T-cell (primary cell): ENCODE measurements around the gene PLCL1. TPM values are rescaled to one million over a fixed set of nuclear protein-coding genes. Genes with fewer than 3 reads are reported as not detected.

Experiments
- ATAC-seq, 4 experiments: fragments of 200-7000 bp in 3 of 4; fragments of 150-1000 bp in 1 of 4; cut with Tn5 transposase; replicated peaks in 1 of 4; 1 replicate in 3 of 4; 2 replicates in 1 of 4; pipeline ENCODE4 v1.10.0; 2021; ENCODE audit warnings: moderate library complexity in 3 of 4, mild to moderate bottlenecking in 2 of 4, moderate number of reproducible peaks in 1 of 4
- CTCF ChIA-PET, 2 donors: fragments of 300-600 bp; sonication (Branson Sonifier 250); formaldehyde crosslinking; loops; one replicate each; lab custom pipeline; 2022; ENCODE audit warnings: antibody characterized with exemption in 2 of 2; lab: Charles Lee
- POLR2A ChIA-PET, 2 donors: fragments of 300-600 bp; sonication (Branson Sonifier 250); formaldehyde crosslinking; loops; one replicate each; lab custom pipeline; 2022; ENCODE audit warnings: antibody characterized with exemption in 2 of 2; lab: Charles Lee
- DNase-seq, 35 experiments: peaks; one replicate each; pipeline versions ENCODE4 v3.0.0 to v3.0.0-alpha.2; 2013 to 2023
- H3K27ac ChIP-seq: one replicate; pipeline ENCODE4 v1.5.1; 2013; ENCODE audit warnings: low read length
- H3K27me3 ChIP-seq, 2 experiments: replicated peaks in 1 of 2; 1 replicate in 1 of 2; 2 replicates in 1 of 2; pipeline versions ENCODE4 v1.6.1 to v1.7.0; 2013; ENCODE audit warnings: low read length in 1 of 2, mixed read lengths in 1 of 2; ENCODE audit not compliant: control insufficient read depth in 2 of 2, insufficient read depth in 2 of 2; ENCODE audit errors: extremely low read depth in 1 of 2
- H3K36me3 ChIP-seq, 2 donors: 1 replicate in 1 of 2; 2 replicates in 1 of 2; pipeline versions ENCODE4 v1.6.1 to v1.7.0; 2013; ENCODE audit warnings: low read length in 1 of 2; ENCODE audit not compliant: control insufficient read depth in 2 of 2, insufficient read depth in 1 of 2; ENCODE audit errors: extremely low read depth in 1 of 2
- H3K4me1 ChIP-seq, 2 experiments: 1 replicate in 1 of 2; 2 replicates in 1 of 2; pipeline versions ENCODE4 v1.6.1 to v1.7.0; 2013; ENCODE audit warnings: low read length in 2 of 2, mixed read lengths in 1 of 2; ENCODE audit not compliant: insufficient read depth in 2 of 2, control insufficient read depth in 1 of 2; ENCODE audit errors: extremely low read depth in 1 of 2
- H3K4me3 ChIP-seq, 2 donors: 1 replicate in 1 of 2; 2 replicates in 1 of 2; pipeline versions ENCODE4 v1.5.1 to v1.7.0; 2013; ENCODE audit warnings: mild to moderate bottlenecking in 2 of 2, low read length in 1 of 2, moderate library complexity in 1 of 2; ENCODE audit not compliant: control insufficient read depth in 1 of 2; ENCODE audit errors: extremely low read depth in 1 of 2
- H3K9me3 ChIP-seq: 2 replicates; pipeline ENCODE4 v1.7.0; 2013
- H3K27ac Mint-ChIP-seq, 2 donors: one replicate each; pipeline ENCODE4 v1.8.0; 2020 to 2021; ENCODE audit warnings: mild to moderate bottlenecking in 2 of 2, mixed read lengths in 2 of 2
- H3K27me3 Mint-ChIP-seq, 2 donors: one replicate each; pipeline ENCODE4 v1.8.0; 2021 to 2022; ENCODE audit warnings: mixed read lengths in 2 of 2
- H3K36me3 Mint-ChIP-seq: one replicate; pipeline ENCODE4 v1.8.0; 2021; ENCODE audit warnings: mixed read lengths
- H3K4me1 Mint-ChIP-seq, 3 donors: one replicate each; pipeline ENCODE4 v1.8.0; 2020 to 2022; ENCODE audit warnings: mixed read lengths in 3 of 3, mild to moderate bottlenecking in 1 of 3
- H3K4me3 Mint-ChIP-seq, 3 donors: one replicate each; pipeline ENCODE4 v1.8.0; 2020 to 2022; ENCODE audit warnings: mild to moderate bottlenecking in 3 of 3, mixed read lengths in 3 of 3, moderate library complexity in 3 of 3
- H3K9me3 Mint-ChIP-seq, 3 donors: one replicate each; pipeline ENCODE4 v1.8.0; 2020 to 2022; ENCODE audit warnings: mixed read lengths in 3 of 3
- WGBS: methylation state at CpG from one replicate; pipeline ENCODE4 v1.1.5; 2013; ENCODE audit warnings: missing lambda C conversion rate; ENCODE audit not compliant: insufficient coverage; 5-methylcytosine and 5-hydroxymethylcytosine counted together
- total RNA-seq, 35 experiments: library from RNA in 6 of 35; stranded (reverse) in 6 of 35; fragments of 120-200 nt in 1 of 35; gene quantifications; one replicate each; pipeline versions ENCODE4 v1.2.1 to v1.2.4 and lab custom pipeline; 2013 to 2026

The PLCL1 gene
- total RNA-seq, 5 donors from 2014 or later (not counting 1 experiment from before 2014, with no cell fraction given) = 15.3 to 24.7 (median 20.3) TPM

DNA sequence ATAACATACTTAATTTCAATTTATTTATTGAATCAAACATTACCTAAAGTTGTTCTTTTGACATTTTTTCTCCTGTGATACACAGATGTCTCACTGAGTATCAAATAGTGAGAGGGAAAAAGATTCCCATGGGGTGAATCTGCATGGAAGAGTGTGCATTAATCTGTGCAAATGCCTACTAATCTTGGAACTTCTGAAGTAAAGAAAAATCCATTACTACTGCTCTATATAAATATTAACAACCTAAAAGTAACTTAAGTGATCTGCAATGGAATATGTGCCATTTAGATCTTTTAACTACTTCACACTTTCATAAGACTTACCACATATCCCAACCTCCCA, 125.5 kb downstream of the PLCL1 start:
- H3K36me3 Mint-ChIP-seq = no peaks in the 10 kb centered on the region
- no peak overlapping the region for H3K27ac ChIP-seq
- ATAC-seq = no peak

GRCh38 chr2:197930570-197931278, 126.3 kb downstream of the PLCL1 start:
- Histone ChIP-seq H3K27me3 (no peaks in the 10 kb centered on the region), H3K4me3 (no peak overlapping the region), H3K9me3 (no peaks in the 10 kb centered on the region), H3K36me3 (no peaks in the 10 kb centered on the region), H3K4me1 (peaks cover 0 to 6% of the 10 kb centered on the region in 2 experiments), H3K27ac (no peak overlapping the region)
- Mint-ChIP-seq H3K4me1 (peaks cover 40 to 68% (median 68%) of the 10 kb centered on the region in 3 donors), H3K9me3 (no peaks in the 10 kb centered on the region), H3K27ac (peak overlapping the region in 1 of 2 donors; percentile 25), H3K4me3 (no peak overlapping the region), H3K27me3 (no peaks in the 10 kb centered on the region), H3K36me3 (no peaks in the 10 kb centered on the region)
- POLR2A ChIA-PET = no interaction called here
- CTCF ChIA-PET = interaction anchor here in 1 of 2 donors (1.1 kb wide), 1 partner anchor 117 kb away, joined by 4 read pairs; no protein-coding TSS in a partner anchor
- 67% methylated on average over 1 of the region's 4 CpGs for WGBS
- ATAC-seq (no peak), DNase-seq (no peak)

More for the DNA sequence above, 125.5 kb downstream of the PLCL1 start:
- no peaks in the 10 kb centered on the region for H3K27me3 ChIP-seq
- no peak for DNase-seq
- POLR2A ChIA-PET = no interaction called here
- H3K4me1 Mint-ChIP-seq = peaks cover 31 to 66% (median 65%) of the 10 kb centered on the region in 3 donors
- H3K9me3 Mint-ChIP-seq = no peaks in the 10 kb centered on the region
- no peak overlapping the region for H3K4me3 ChIP-seq
- no peaks in the 10 kb centered on the region for H3K36me3 ChIP-seq
- H3K27ac Mint-ChIP-seq = no peak overlapping the region
- H3K27me3 Mint-ChIP-seq = no peaks in the 10 kb centered on the region
- CTCF ChIA-PET = no interaction called here
- H3K4me3 Mint-ChIP-seq = no peak overlapping the region
- no peaks in the 10 kb centered on the region for H3K9me3 ChIP-seq
- peaks cover 0 to 3% of the 10 kb centered on the region in 2 experiments for H3K4me1 ChIP-seq

DNA sequence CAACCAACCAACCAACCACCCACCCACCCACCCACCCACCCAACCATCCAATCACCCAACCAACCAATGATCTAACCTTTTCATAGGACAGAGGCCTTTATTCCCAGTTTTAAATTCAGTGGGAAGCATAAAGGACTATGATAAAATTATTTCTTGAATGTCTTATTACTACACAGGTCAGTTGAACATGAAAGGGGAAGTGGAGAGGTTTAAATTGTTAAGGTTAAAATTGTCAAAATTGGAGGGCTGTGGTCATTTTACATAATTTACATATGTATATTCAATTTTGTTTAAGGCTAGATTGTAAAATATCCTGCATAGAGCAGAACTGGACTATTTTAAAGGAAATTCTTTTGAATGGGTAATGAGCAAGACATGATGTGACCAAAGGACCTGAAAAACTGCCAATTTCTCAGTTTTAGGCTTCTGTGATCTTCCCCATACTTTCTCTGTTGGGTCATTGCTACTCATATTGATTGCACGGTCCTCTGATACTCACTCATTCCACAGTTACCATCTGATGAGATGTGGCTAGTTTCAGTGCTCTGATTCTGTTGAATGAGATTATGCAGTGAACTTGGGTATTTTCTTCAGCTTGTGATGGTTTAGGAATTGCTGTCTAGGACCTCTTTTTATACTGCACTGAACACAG, 127.4 kb downstream of the PLCL1 start:
- H3K4me1 ChIP-seq = peaks cover 0 to 6% of the 10 kb centered on the region in 2 experiments
- Mint-ChIP-seq H3K9me3 (no peaks in the 10 kb centered on the region), H3K36me3 (no peaks in the 10 kb centered on the region), H3K4me3 (no peak overlapping the region), H3K27me3 (no peaks in the 10 kb centered on the region), H3K27ac (no peak overlapping the region), H3K4me1 (peaks cover 41 to 67% (median 63%) of the 10 kb centered on the region in 3 donors)
- DNase-seq (no peak), ATAC-seq (no peak)
- H3K27ac ChIP-seq = no peak overlapping the region
- WGBS = no CpG with 5 or more reads among the region's 1 CpG
- H3K9me3 ChIP-seq = no peaks in the 10 kb centered on the region
- H3K27me3 ChIP-seq = no peaks in the 10 kb centered on the region
- no peak overlapping the region for H3K4me3 ChIP-seq
- no peaks in the 10 kb centered on the region for H3K36me3 ChIP-seq
- POLR2A ChIA-PET = interaction anchor here in 1 of 2 donors (0.6 kb wide), 1 partner anchor 40 kb away, joined by 3 read pairs; no protein-coding TSS in a partner anchor
- CTCF ChIA-PET = interaction anchor here in 1 of 2 donors (1.1 kb wide), 1 partner anchor 118 kb away, joined by 4 read pairs; no protein-coding TSS in a partner anchor

DNA sequence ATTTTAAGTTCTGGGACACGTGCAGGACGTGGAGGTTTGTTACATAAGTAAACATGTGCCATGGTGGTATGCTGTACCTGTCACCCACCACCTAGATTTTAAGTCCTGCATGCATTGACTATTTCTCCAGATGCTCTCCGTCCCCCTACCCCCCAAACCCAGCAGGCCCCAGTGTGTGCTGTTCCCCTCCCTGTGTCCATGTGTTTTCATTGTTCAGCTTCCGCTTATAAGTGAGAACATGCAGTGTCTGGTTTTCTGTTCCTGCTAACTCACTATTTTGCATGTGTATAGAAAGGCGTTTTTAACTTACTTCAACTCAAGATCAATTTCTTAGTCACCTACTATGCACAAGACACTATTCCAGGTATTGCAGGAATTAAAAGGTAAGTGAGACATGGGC, 128.0 kb downstream of the PLCL1 start:
- ChIA-PET CTCF (no interaction called here), POLR2A (interaction anchor here in 1 of 2 donors (1.6 kb wide), 1 partner anchor 65 kb away, joined by 3 read pairs; no protein-coding TSS in a partner anchor)
- H3K9me3 Mint-ChIP-seq = no peaks in the 10 kb centered on the region
- no peaks in the 10 kb centered on the region for H3K9me3 ChIP-seq
- no peaks in the 10 kb centered on the region for H3K27me3 ChIP-seq
- no peak overlapping the region for H3K4me3 Mint-ChIP-seq
- H3K36me3 ChIP-seq = no peaks in the 10 kb centered on the region
- H3K4me1 ChIP-seq = peaks cover 0 to 6% of the 10 kb centered on the region in 2 experiments
- no peaks in the 10 kb centered on the region for H3K27me3 Mint-ChIP-seq
- H3K4me3 ChIP-seq = no peak overlapping the region
- ATAC-seq (no peak), DNase-seq (no peak)
- no peak overlapping the region for H3K27ac ChIP-seq
- WGBS = 83% methylated on average over 1 of the region's 5 CpGs
- H3K27ac Mint-ChIP-seq = peak overlapping the region in 1 of 2 donors; percentile 37
- no peaks in the 10 kb centered on the region for H3K36me3 Mint-ChIP-seq
- peaks cover 38 to 67% (median 62%) of the 10 kb centered on the region in 3 donors for H3K4me1 Mint-ChIP-seq

DNA sequence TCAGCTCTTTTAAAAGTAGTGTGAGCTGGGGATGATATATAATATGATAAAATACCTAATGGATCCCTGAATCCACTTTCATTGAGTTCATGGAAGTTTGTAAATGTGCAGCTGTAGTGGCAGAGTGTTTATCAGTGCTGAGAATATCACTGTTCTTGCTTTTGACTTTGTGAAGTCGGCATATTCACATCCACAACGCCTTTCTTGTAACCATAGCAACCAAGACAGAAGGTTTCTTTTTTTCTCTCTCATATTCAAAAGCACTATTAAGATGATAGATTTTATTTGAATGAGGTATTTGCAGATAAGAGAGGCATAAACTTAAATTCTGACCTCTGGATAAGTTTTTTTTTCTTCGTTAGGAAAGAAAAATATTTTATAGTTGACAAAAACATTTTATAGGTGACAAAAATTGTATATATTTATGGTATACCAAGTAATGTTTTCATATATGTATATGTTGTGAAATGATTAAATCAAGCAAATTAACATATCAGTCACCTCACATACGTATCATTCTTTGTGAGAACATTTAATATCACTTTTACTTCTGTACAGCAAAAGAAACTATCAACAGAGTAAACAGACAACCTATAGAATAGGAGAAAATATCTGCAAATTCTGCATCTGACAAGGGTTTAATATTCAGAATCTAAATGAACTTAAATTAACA, 130.0 kb downstream of the PLCL1 start:
- H3K4me3 ChIP-seq = no peak overlapping the region
- no peaks in the 10 kb centered on the region for H3K9me3 ChIP-seq
- no peak overlapping the region for H3K27ac ChIP-seq
- H3K4me1 ChIP-seq = peaks cover 0 to 8% of the 10 kb centered on the region in 2 experiments
- no CpG with 5 or more reads among the region's 4 CpGs for WGBS
- ATAC-seq (peak in 2 of 4 experiments; percentile 16 to 73), DNase-seq (peak in 1 of 35 experiments; percentile 51)
- no peaks in the 10 kb centered on the region for H3K36me3 Mint-ChIP-seq
- H3K27me3 ChIP-seq = no peaks in the 10 kb centered on the region
- no peaks in the 10 kb centered on the region for H3K36me3 ChIP-seq
- ChIA-PET POLR2A (interaction anchor here (0.6 kb wide), 3 partner anchors 42 to 87 kb away, joined by 3 to 9 read pairs (median 3); no protein-coding TSS in a partner anchor), CTCF (interaction anchor here in 1 of 2 donors (0.7 kb wide), 1 partner anchor 126 kb away, joined by 3 read pairs; no protein-coding TSS in a partner anchor)
- peak overlapping the region; percentile 43 to 67 (median 66) for H3K4me3 Mint-ChIP-seq
- H3K27ac Mint-ChIP-seq = peak overlapping the region; percentile 78 to 82
- peaks cover 48 to 77% (median 64%) of the 10 kb centered on the region in 3 donors for H3K4me1 Mint-ChIP-seq
- H3K9me3 Mint-ChIP-seq = no peaks in the 10 kb centered on the region
- H3K27me3 Mint-ChIP-seq = no peaks in the 10 kb centered on the region

GRCh38 chr2:197934934-197935289, 130.5 kb downstream of the PLCL1 start:
- Histone ChIP-seq H3K9me3 (no peaks in the 10 kb centered on the region), H3K4me1 (peaks cover 0 to 8% of the 10 kb centered on the region in 2 experiments), H3K27me3 (no peaks in the 10 kb centered on the region), H3K36me3 (no peaks in the 10 kb centered on the region), H3K27ac (no peak overlapping the region), H3K4me3 (no peak overlapping the region)
- Mint-ChIP-seq H3K9me3 (no peaks in the 10 kb centered on the region), H3K4me1 (peaks cover 51 to 80% (median 64%) of the 10 kb centered on the region in 3 donors), H3K36me3 (no peaks in the 10 kb centered on the region), H3K27ac (peak overlapping the region; percentile 78 to 82), H3K4me3 (peak overlapping the region; percentile 43 to 67 (median 66)), H3K27me3 (no peaks in the 10 kb centered on the region)
- no CpG with 5 or more reads among the region's 4 CpGs for WGBS
- ATAC-seq = peak; percentile 37 to 71 (median 54)
- DNase-seq = peak in 2 of 35 experiments; percentile 1 to 53
- ChIA-PET CTCF (no interaction called here), POLR2A (no interaction called here)
